ENCODE data around the gene TMEM238L.

Gene TMEM238L

GRCh38 chr17:10754109-10754508 is 49.8 kb downstream of the TMEM238L start:
- H3K27ac ChIP-seq (ENCODE audit: low read length) = no peak overlapping the region
- H3K4me1 ChIP-seq (ENCODE audit: control insufficient read depth, low read depth, low read length) = peaks cover 21% of the 10 kb centered on the region
- peak overlapping the region; percentile 59 for H3K4me3 ChIP-seq (ENCODE audit: low read length)
- H3K36me3 ChIP-seq (ENCODE audit: control insufficient read depth, low read depth, low read length) = no peaks in the 10 kb centered on the region
- no peak overlapping the region for H3K9ac ChIP-seq (ENCODE audit: low read length)
- no peaks in the 10 kb centered on the region for H3K9me3 ChIP-seq (ENCODE audit: control insufficient read depth, low read depth, low read length)
- no peaks in the 10 kb centered on the region for H3K27me3 ChIP-seq (ENCODE audit: control insufficient read depth, insufficient read depth, low read length)

GRCh38 chr17:10752696-10753095 is 51.2 kb downstream of the TMEM238L start:
- H3K4me1 ChIP-seq (ENCODE audit: control insufficient read depth, low read depth, low read length) = peaks cover 26% of the 10 kb centered on the region
- no peaks in the 10 kb centered on the region for H3K36me3 ChIP-seq (ENCODE audit: control insufficient read depth, low read depth, low read length)
- H3K9me3 ChIP-seq (ENCODE audit: control insufficient read depth, low read depth, low read length) = no peaks in the 10 kb centered on the region
- H3K27me3 ChIP-seq (ENCODE audit: control insufficient read depth, insufficient read depth, low read length) = no peaks in the 10 kb centered on the region
- H3K27ac ChIP-seq (ENCODE audit: low read length) = no peak overlapping the region
- H3K4me3 ChIP-seq (ENCODE audit: low read length) = no peak overlapping the region
- H3K9ac ChIP-seq (ENCODE audit: low read length) = no peak overlapping the region

GRCh38 chr17:10751563-10751962 is 52.3 kb downstream of the TMEM238L start:
- H3K36me3 ChIP-seq (ENCODE audit: control insufficient read depth, low read depth, low read length) = no peaks in the 10 kb centered on the region

DNA sequence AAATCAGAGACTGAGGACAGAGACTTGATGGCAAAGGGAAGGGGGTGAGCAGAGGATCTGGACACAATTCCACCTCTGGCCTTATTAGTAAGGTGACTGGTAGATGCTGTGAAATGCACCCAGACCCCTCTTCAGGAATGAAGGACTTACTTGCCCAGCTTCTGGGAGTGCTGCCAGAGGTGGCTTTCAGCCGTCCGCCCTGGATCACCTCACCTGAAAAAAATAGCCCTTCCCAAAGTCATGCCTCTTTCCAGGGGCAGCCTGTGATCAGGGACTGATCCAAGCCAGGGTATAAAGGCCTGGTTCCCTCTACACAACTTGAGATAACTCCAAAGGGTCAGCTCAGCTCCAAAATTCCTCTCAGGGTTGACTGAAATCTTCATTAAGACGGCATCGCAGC is 53.7 kb downstream of the TMEM238L start:
- no peaks in the 10 kb centered on the region for H3K27me3 ChIP-seq (ENCODE audit: control insufficient read depth, insufficient read depth, low read length)

More at GRCh38 chr17:10751563-10751962, 52.3 kb downstream of the TMEM238L start:
- Histone ChIP-seq H3K9me3 (ENCODE audit: control insufficient read depth, low read depth, low read length) (no peaks in the 10 kb centered on the region), H3K27ac (ENCODE audit: low read length) (no peak overlapping the region), H3K4me1 (ENCODE audit: control insufficient read depth, low read depth, low read length) (peaks cover 22% of the 10 kb centered on the region), H3K27me3 (ENCODE audit: control insufficient read depth, insufficient read depth, low read length) (no peaks in the 10 kb centered on the region), H3K4me3 (ENCODE audit: low read length) (no peak overlapping the region), H3K9ac (ENCODE audit: low read length) (no peak overlapping the region)

DNA sequence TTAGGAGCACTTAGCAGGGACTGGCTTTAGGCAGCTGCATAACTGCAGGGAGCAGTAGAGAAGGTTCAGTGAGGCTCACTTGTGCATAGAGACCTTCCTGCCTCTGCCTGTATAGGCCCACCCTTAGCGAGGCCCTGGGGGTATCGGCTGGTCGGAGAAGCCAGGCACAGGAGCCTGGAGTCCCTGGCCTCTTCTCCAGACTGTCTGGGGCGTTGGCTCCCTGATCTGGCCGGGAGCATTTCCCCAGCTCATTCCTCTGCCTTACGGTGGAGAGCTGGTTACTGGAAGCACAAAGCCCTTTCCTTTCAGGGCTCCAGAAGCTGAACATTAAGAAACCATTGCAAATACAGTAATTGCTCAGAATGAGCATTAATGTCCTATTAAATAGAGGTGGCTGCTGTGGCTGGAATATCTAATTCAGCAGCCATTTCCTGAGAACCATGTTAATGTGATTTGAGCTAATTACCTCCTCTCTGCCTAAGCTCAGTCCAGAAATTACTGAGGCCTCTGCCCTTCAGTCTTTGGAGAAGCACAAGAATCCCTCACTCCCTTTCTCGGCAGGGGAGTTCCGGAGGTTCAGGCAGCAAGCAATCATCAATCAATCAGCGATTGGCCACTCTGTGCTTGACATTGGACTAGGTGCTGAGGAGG is 55.2 kb downstream of the TMEM238L start:
- Histone ChIP-seq H3K27me3 (ENCODE audit: control insufficient read depth, insufficient read depth, low read length) (no peaks in the 10 kb centered on the region), H3K4me1 (ENCODE audit: control insufficient read depth, low read depth, low read length) (peaks cover 5% of the 10 kb centered on the region), H3K4me3 (ENCODE audit: low read length) (no peak overlapping the region), H3K9ac (ENCODE audit: low read length) (no peak overlapping the region), H3K36me3 (ENCODE audit: control insufficient read depth, low read depth, low read length) (no peaks in the 10 kb centered on the region), H3K9me3 (ENCODE audit: control insufficient read depth, low read depth, low read length) (no peaks in the 10 kb centered on the region), H3K27ac (ENCODE audit: low read length) (no peak overlapping the region)

More for the DNA sequence above, 53.7 kb downstream of the TMEM238L start:
- Histone ChIP-seq H3K9ac (ENCODE audit: low read length) (no peak overlapping the region), H3K4me3 (ENCODE audit: low read length) (no peak overlapping the region), H3K4me1 (ENCODE audit: control insufficient read depth, low read depth, low read length) (peaks cover 11% of the 10 kb centered on the region), H3K36me3 (ENCODE audit: control insufficient read depth, low read depth, low read length) (no peaks in the 10 kb centered on the region), H3K27ac (ENCODE audit: low read length) (no peak overlapping the region), H3K9me3 (ENCODE audit: control insufficient read depth, low read depth, low read length) (no peaks in the 10 kb centered on the region)

DNA sequence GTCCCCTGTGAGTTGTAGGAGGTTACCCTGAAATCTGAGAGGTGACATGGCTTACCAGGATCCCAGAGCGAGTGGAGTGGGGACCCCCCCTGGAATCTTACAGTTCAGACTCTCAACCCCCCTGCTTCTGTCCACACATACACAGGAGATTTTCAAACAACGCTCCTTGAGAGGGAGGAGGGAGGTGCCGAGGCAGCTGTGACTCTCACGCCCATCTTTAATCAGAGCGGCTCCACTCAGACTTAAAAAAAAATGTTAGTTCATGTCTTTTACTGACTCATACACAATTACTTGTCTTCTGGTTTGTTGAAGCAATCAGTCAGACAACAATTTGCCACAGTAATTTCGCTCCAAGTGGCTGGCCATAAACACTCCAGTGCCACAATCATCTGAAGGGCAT is 58.7 kb downstream of the TMEM238L start:
- H3K36me3 ChIP-seq (ENCODE audit: control insufficient read depth, low read depth, low read length) = no peaks in the 10 kb centered on the region
- H3K27me3 ChIP-seq (ENCODE audit: control insufficient read depth, insufficient read depth, low read length) = no peaks in the 10 kb centered on the region
- H3K4me3 ChIP-seq (ENCODE audit: low read length) = no peak overlapping the region
- H3K9ac ChIP-seq (ENCODE audit: low read length) = no peak overlapping the region
- H3K4me1 ChIP-seq (ENCODE audit: control insufficient read depth, low read depth, low read length) = peaks cover 5% of the 10 kb centered on the region
- no peak overlapping the region for H3K27ac ChIP-seq (ENCODE audit: low read length)
- no peaks in the 10 kb centered on the region for H3K9me3 ChIP-seq (ENCODE audit: control insufficient read depth, low read depth, low read length)

Data from iPS-18a (cell line).